Mononuclear cell (primary cell): ENCODE results near the gene KDM6A. TPM values are rescaled to one million over a fixed set of nuclear protein-coding genes. Genes with fewer than 3 reads are reported as not detected.
"Not testable (repeated sequence)": the region's sequence is repeated elsewhere in the genome, so short reads cannot be mapped to it uniquely, and the experiment has no call there.

Experiments used
- H3K27me3 ChIP-seq: 2 replicates; pipeline ENCODE4 v1.6.0; 2011; ENCODE audit warnings: low read length, control low read depth; ENCODE audit not compliant: insufficient read depth
- H3K4me1 ChIP-seq: 2 replicates; pipeline ENCODE4 v1.5.1; 2011; ENCODE audit warnings: mild to moderate bottlenecking, low read length, control low read depth; ENCODE audit not compliant: insufficient read depth
- H3K4me3 ChIP-seq: 2 replicates; pipeline ENCODE4 v1.5.1; 2011; ENCODE audit warnings: mild to moderate bottlenecking, low read length, moderate library complexity
- H3K9me3 ChIP-seq: 2 replicates; pipeline ENCODE4 v1.5.1; 2011; ENCODE audit warnings: low read depth, mild to moderate bottlenecking, control low read depth, low read length
- total RNA-seq: library from RNA; depleted of rRNA; stranded (reverse); fragments of >200 nt; gene quantifications from one replicate; pipeline ENCODE4 v1.2.3, GENCODE V29; 2012

KDM6A gene
- total RNA-seq, 1 donor, result 115 TPM

- no peaks in the 10 kb centered on the region for H3K27me3 ChIP-seq
- no peaks in the 10 kb centered on the region for H3K9me3 ChIP-seq
- peaks cover 14% of the 10 kb centered on the region for H3K4me1 ChIP-seq
- peak overlapping the region; percentile 82 for H3K4me3 ChIP-seq
Measured at GRCh38 chrX:44875185-44875489, 2.1 kb downstream of the KDM6A start.

GRCh38 chrX:44876086-44876485, 3.1 kb downstream of the KDM6A start:
- H3K4me1 ChIP-seq, result peaks cover 16% of the 10 kb centered on the region
- no peaks in the 10 kb centered on the region for H3K9me3 ChIP-seq
- no peaks in the 10 kb centered on the region for H3K27me3 ChIP-seq
- H3K4me3 ChIP-seq, result no peak overlapping the region

- no peak overlapping the region for H3K4me3 ChIP-seq
Measured at GRCh38 chrX:44876767-44877166, 3.8 kb downstream of the KDM6A start.

GRCh38 chrX:44878780-44879179, 5.8 kb downstream of the KDM6A start:
- Histone ChIP-seq H3K4me1 (peaks cover 31% of the 10 kb centered on the region), H3K27me3 (no peaks in the 10 kb centered on the region), H3K4me3 (no peak overlapping the region), H3K9me3 (no peaks in the 10 kb centered on the region)

More at GRCh38 chrX:44876767-44877166, 3.8 kb downstream of the KDM6A start:
- Histone ChIP-seq H3K4me1 (peaks cover 21% of the 10 kb centered on the region), H3K27me3 (no peaks in the 10 kb centered on the region), H3K9me3 (no peaks in the 10 kb centered on the region)

GRCh38 chrX:44881549-44881948, 8.6 kb downstream of the KDM6A start:
- no peak overlapping the region for H3K4me3 ChIP-seq
- H3K27me3 ChIP-seq, result no peaks in the 10 kb centered on the region
- H3K9me3 ChIP-seq, result no peaks in the 10 kb centered on the region
- peaks cover 30% of the 10 kb centered on the region for H3K4me1 ChIP-seq

GRCh38 chrX:44882635-44883034, 9.6 kb downstream of the KDM6A start:
- Histone ChIP-seq H3K4me1 (peaks cover 30% of the 10 kb centered on the region), H3K9me3 (no peaks in the 10 kb centered on the region), H3K27me3 (no peaks in the 10 kb centered on the region), H3K4me3 (no peak overlapping the region)

GRCh38 chrX:44884944-44885343, 12.0 kb downstream of the KDM6A start:
- no peak overlapping the region for H3K4me3 ChIP-seq
- H3K27me3 ChIP-seq, result no peaks in the 10 kb centered on the region
- peaks cover 36% of the 10 kb centered on the region for H3K4me1 ChIP-seq
- H3K9me3 ChIP-seq, result no peaks in the 10 kb centered on the region

GRCh38 chrX:44889824-44890223, 16.8 kb downstream of the KDM6A start:
- Histone ChIP-seq H3K4me3 (no peak overlapping the region), H3K9me3 (no peaks in the 10 kb centered on the region), H3K4me1 (peaks cover 23% of the 10 kb centered on the region), H3K27me3 (no peaks in the 10 kb centered on the region)

- Histone ChIP-seq H3K27me3 (no peaks in the 10 kb centered on the region), H3K4me1 (peaks cover 19% of the 10 kb centered on the region), H3K9me3 (no peaks in the 10 kb centered on the region), H3K4me3 (no peak overlapping the region)
Measured at GRCh38 chrX:44890247-44890646, 17.3 kb downstream of the KDM6A start.

- peaks cover 19% of the 10 kb centered on the region for H3K4me1 ChIP-seq
- H3K27me3 ChIP-seq, H3K4me3 ChIP-seq, H3K9me3 ChIP-seq: not testable (repeated sequence)
Measured at GRCh38 chrX:44890687-44891086, 17.7 kb downstream of the KDM6A start.

- peaks cover 19% of the 10 kb centered on the region for H3K4me1 ChIP-seq
- H3K9me3 ChIP-seq, result no peaks in the 10 kb centered on the region
- no peak overlapping the region for H3K4me3 ChIP-seq
- no peaks in the 10 kb centered on the region for H3K27me3 ChIP-seq
Measured at GRCh38 chrX:44891642-44892041, 18.7 kb downstream of the KDM6A start.

GRCh38 chrX:44896876-44897186, 23.8 kb downstream of the KDM6A start:
- Histone ChIP-seq H3K27me3 (no peaks in the 10 kb centered on the region), H3K4me1 (peaks cover 24% of the 10 kb centered on the region)

GRCh38 chrX:44897539-44897938, 24.6 kb downstream of the KDM6A start:
- Histone ChIP-seq H3K27me3 (no peaks in the 10 kb centered on the region), H3K9me3 (no peaks in the 10 kb centered on the region), H3K4me1 (peaks cover 24% of the 10 kb centered on the region), H3K4me3 (no peak overlapping the region)

More at GRCh38 chrX:44896876-44897186, 23.8 kb downstream of the KDM6A start:
- H3K4me3 ChIP-seq, result no peak overlapping the region
- no peaks in the 10 kb centered on the region for H3K9me3 ChIP-seq

GRCh38 chrX:44898411-44899221, 25.6 kb downstream of the KDM6A start:
- Histone ChIP-seq H3K9me3 (no peaks in the 10 kb centered on the region), H3K27me3 (no peaks in the 10 kb centered on the region), H3K4me1 (peaks cover 24% of the 10 kb centered on the region), H3K4me3 (no peak overlapping the region)

- Histone ChIP-seq H3K4me1 (peaks cover 35% of the 10 kb centered on the region), H3K27me3 (no peaks in the 10 kb centered on the region), H3K4me3 (no peak overlapping the region), H3K9me3 (no peaks in the 10 kb centered on the region)
Measured at GRCh38 chrX:44899946-44900345, 27.0 kb downstream of the KDM6A start.

- H3K9me3 ChIP-seq, result no peaks in the 10 kb centered on the region
- no peak overlapping the region for H3K4me3 ChIP-seq
- H3K27me3 ChIP-seq, result no peaks in the 10 kb centered on the region
- H3K4me1 ChIP-seq, result peaks cover 50% of the 10 kb centered on the region
Measured at GRCh38 chrX:44903107-44903506, 30.1 kb downstream of the KDM6A start.
